ENCODE measurements around the gene ARHGAP15.

ARHGAP15 gene

GRCh38 chr2:143382573-143382972 is 253.4 kb downstream of the ARHGAP15 start:
- no peaks in the 10 kb centered on the region for H3K4me1 ChIP-seq (ENCODE audit: insufficient read depth, insufficient read length)
- no peaks in the 10 kb centered on the region for H3K27me3 ChIP-seq (ENCODE audit: insufficient read depth, insufficient read length)
- TF ChIP-seq ZNF274 (IDR thresholded peaks at IDR 0.05; ENCODE audit: low read depth, low read length) = no peak
- no peak for TF ChIP-seq SUZ12 (IDR thresholded peaks at IDR 0.05; ENCODE audit: extremely low read depth, insufficient read depth, insufficient read length)
- no peak for TF ChIP-seq YY1 (IDR thresholded peaks at IDR 0.05; ENCODE audit: insufficient read depth, insufficient read length)
- no peak for DNase-seq (ENCODE audit: low read depth, low spot score)
- H3K4me3 ChIP-seq (ENCODE audit: insufficient read length, low read depth) = no peak overlapping the region
- no peak overlapping the region for H3K9ac ChIP-seq (ENCODE audit: insufficient read length, low read depth)
- H3K36me3 ChIP-seq (ENCODE audit: insufficient read depth, insufficient read length, low read length) = no peaks in the 10 kb centered on the region
- no peaks in the 10 kb centered on the region for H3K9me3 ChIP-seq (ENCODE audit: insufficient read depth, low read length)

- H3K9ac ChIP-seq (ENCODE audit: insufficient read length, low read depth) = no peak overlapping the region
- H3K4me3 ChIP-seq (ENCODE audit: insufficient read length, low read depth) = no peak overlapping the region
- H3K27me3 ChIP-seq (ENCODE audit: insufficient read depth, insufficient read length) = no peaks in the 10 kb centered on the region
- DNase-seq (ENCODE audit: low read depth, low spot score) = no peak
- no peaks in the 10 kb centered on the region for H3K36me3 ChIP-seq (ENCODE audit: insufficient read depth, insufficient read length, low read length)
- TF ChIP-seq YY1 (IDR thresholded peaks at IDR 0.05; ENCODE audit: insufficient read depth, insufficient read length) (no peak), SUZ12 (IDR thresholded peaks at IDR 0.05; ENCODE audit: extremely low read depth, insufficient read depth, insufficient read length) (no peak), ZNF274 (IDR thresholded peaks at IDR 0.05; ENCODE audit: low read depth, low read length) (no peak)
- H3K9me3 ChIP-seq (ENCODE audit: insufficient read depth, low read length) = no peaks in the 10 kb centered on the region
- H3K4me1 ChIP-seq (ENCODE audit: insufficient read depth, insufficient read length) = no peaks in the 10 kb centered on the region
Observed at GRCh38 chr2:143383016-143383415, 253.8 kb downstream of the ARHGAP15 start.

DNA sequence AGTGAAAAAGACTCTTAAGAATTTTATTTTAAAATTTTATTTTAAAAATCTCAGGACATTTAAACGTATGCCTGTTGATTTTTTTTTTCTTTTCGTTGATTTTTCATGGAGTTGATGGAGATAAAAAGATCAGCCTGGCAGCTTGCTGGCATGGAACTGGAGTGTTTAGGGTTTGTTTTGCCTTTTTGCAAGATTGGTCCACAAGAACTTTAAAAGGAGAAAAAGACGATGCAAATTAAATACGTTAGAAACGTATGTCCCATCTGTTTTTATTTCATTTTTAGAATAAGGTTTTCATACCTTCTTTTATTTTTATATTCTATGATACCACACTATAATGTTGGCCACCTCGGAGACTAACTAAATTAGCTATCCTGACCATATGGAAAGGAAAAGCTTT is 254.9 kb downstream of the ARHGAP15 start:
- Histone ChIP-seq H3K4me3 (ENCODE audit: insufficient read length, low read depth) (no peak overlapping the region), H3K4me1 (ENCODE audit: insufficient read depth, insufficient read length) (no peaks in the 10 kb centered on the region), H3K36me3 (ENCODE audit: insufficient read depth, insufficient read length, low read length) (no peaks in the 10 kb centered on the region), H3K9ac (ENCODE audit: insufficient read length, low read depth) (no peak overlapping the region), H3K9me3 (ENCODE audit: insufficient read depth, low read length) (no peaks in the 10 kb centered on the region), H3K27me3 (ENCODE audit: insufficient read depth, insufficient read length) (no peaks in the 10 kb centered on the region)
- no peak for DNase-seq (ENCODE audit: low read depth, low spot score)
- TF ChIP-seq ZNF274 (IDR thresholded peaks at IDR 0.05; ENCODE audit: low read depth, low read length) (no peak), YY1 (IDR thresholded peaks at IDR 0.05; ENCODE audit: insufficient read depth, insufficient read length) (no peak), SUZ12 (IDR thresholded peaks at IDR 0.05; ENCODE audit: extremely low read depth, insufficient read depth, insufficient read length) (no peak)

GRCh38 chr2:143390171-143390570 is 261.0 kb downstream of the ARHGAP15 start:
- DNase-seq (ENCODE audit: low read depth, low spot score) = no peak
- no peaks in the 10 kb centered on the region for H3K36me3 ChIP-seq (ENCODE audit: insufficient read depth, insufficient read length, low read length)
- H3K4me3 ChIP-seq (ENCODE audit: insufficient read length, low read depth) = no peak overlapping the region
- no peaks in the 10 kb centered on the region for H3K9me3 ChIP-seq (ENCODE audit: insufficient read depth, low read length)
- no peaks in the 10 kb centered on the region for H3K4me1 ChIP-seq (ENCODE audit: insufficient read depth, insufficient read length)
- no peak overlapping the region for H3K9ac ChIP-seq (ENCODE audit: insufficient read length, low read depth)
- H3K27me3 ChIP-seq (ENCODE audit: insufficient read depth, insufficient read length) = no peaks in the 10 kb centered on the region
- no peak for TF ChIP-seq YY1 (IDR thresholded peaks at IDR 0.05; ENCODE audit: insufficient read depth, insufficient read length)
- no peak for TF ChIP-seq SUZ12 (IDR thresholded peaks at IDR 0.05; ENCODE audit: extremely low read depth, insufficient read depth, insufficient read length)
- TF ChIP-seq ZNF274 (IDR thresholded peaks at IDR 0.05; ENCODE audit: low read depth, low read length) = no peak

DNA sequence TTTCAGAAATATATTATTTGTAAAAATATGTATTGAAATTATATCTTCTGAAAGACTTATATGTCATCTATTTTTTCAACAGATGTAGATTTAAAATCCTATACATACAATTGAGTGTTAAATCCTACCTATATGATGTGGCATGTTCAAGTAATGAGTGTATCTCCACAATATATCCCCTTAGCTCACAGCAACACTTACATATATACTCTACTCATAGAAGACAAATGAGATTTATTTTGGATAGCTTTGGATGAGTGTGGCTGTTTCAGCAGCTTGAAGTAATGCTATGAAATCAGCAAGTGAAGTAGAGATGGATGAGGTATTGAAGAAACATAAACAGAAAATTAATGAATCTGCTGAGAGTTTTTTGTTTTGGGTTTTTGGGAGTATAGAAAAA is 263.1 kb downstream of the ARHGAP15 start:
- no peak overlapping the region for H3K9ac ChIP-seq (ENCODE audit: insufficient read length, low read depth)
- H3K36me3 ChIP-seq (ENCODE audit: insufficient read depth, insufficient read length, low read length) = no peaks in the 10 kb centered on the region
- H3K4me1 ChIP-seq (ENCODE audit: insufficient read depth, insufficient read length) = no peaks in the 10 kb centered on the region
- no peak for DNase-seq (ENCODE audit: low read depth, low spot score)
- no peaks in the 10 kb centered on the region for H3K27me3 ChIP-seq (ENCODE audit: insufficient read depth, insufficient read length)
- no peak overlapping the region for H3K4me3 ChIP-seq (ENCODE audit: insufficient read length, low read depth)
- TF ChIP-seq YY1 (IDR thresholded peaks at IDR 0.05; ENCODE audit: insufficient read depth, insufficient read length) (no peak), ZNF274 (IDR thresholded peaks at IDR 0.05; ENCODE audit: low read depth, low read length) (no peak), SUZ12 (IDR thresholded peaks at IDR 0.05; ENCODE audit: extremely low read depth, insufficient read depth, insufficient read length) (no peak)
- H3K9me3 ChIP-seq (ENCODE audit: insufficient read depth, low read length) = no peaks in the 10 kb centered on the region

DNA sequence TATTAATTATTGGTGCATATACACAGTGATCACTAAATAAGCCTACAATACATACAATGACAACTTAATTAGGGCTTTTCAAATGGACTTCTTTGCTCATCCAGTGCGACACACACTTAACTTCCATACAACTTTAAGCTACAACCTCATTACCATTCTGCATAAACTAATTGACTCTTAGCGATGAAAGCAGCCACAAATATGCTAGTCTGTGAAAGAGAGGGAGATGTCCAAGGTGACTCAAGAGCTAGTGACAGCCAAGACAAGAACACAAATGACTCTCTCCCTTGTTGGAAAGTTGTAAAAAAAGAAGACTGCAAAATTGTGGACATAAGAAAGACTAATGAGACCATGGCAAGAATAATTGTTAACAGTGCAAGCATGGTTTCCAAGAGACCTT is 264.8 kb downstream of the ARHGAP15 start:
- TF ChIP-seq ZNF274 (IDR thresholded peaks at IDR 0.05; ENCODE audit: low read depth, low read length) (no peak), SUZ12 (IDR thresholded peaks at IDR 0.05; ENCODE audit: extremely low read depth, insufficient read depth, insufficient read length) (no peak), YY1 (IDR thresholded peaks at IDR 0.05; ENCODE audit: insufficient read depth, insufficient read length) (no peak)
- no peak for DNase-seq (ENCODE audit: low read depth, low spot score)
- H3K36me3 ChIP-seq (ENCODE audit: insufficient read depth, insufficient read length, low read length) = no peaks in the 10 kb centered on the region
- no peaks in the 10 kb centered on the region for H3K4me1 ChIP-seq (ENCODE audit: insufficient read depth, insufficient read length)
- H3K4me3 ChIP-seq (ENCODE audit: insufficient read length, low read depth) = no peak overlapping the region
- no peaks in the 10 kb centered on the region for H3K27me3 ChIP-seq (ENCODE audit: insufficient read depth, insufficient read length)
- no peaks in the 10 kb centered on the region for H3K9me3 ChIP-seq (ENCODE audit: insufficient read depth, low read length)
- no peak overlapping the region for H3K9ac ChIP-seq (ENCODE audit: insufficient read length, low read depth)

DNA sequence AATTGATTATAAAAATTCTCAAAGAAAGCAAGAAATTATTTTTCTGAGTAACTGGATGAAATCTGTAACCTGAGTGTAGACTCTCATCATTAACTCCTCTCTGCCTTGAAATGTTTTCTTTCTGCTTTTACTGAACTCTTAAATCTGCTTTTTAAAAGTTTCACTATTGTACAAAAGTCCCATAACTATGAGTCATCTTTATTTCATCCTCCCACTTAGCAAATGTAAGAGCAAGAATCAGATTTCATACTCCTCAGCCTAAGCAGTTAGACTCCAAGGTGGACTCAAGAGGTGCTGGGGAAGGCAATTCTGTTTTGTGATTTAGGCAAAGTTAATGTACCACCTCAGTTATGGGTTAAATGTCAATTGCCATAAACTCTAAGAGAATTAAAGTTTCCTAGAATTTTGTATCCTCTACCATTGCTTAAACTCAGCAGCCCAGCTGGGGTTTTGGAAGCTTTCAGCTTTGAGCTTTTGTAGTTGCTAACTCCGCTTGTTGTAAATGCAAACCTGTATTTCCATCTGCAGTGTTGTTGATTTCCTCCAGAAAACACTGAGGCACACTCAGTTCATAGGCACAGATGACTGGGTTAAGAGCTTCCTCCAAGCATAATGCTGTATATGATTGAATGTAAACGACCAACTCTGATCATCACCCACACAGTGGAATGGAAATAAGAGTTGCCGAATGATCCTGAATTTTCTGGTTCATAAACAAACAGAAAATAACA is 268.8 kb downstream of the ARHGAP15 start:
- no peak overlapping the region for H3K9ac ChIP-seq (ENCODE audit: insufficient read length, low read depth)
- no peak for DNase-seq (ENCODE audit: low read depth, low spot score)
- no peaks in the 10 kb centered on the region for H3K27me3 ChIP-seq (ENCODE audit: insufficient read depth, insufficient read length)
- H3K9me3 ChIP-seq (ENCODE audit: insufficient read depth, low read length) = no peaks in the 10 kb centered on the region
- TF ChIP-seq ZNF274 (IDR thresholded peaks at IDR 0.05; ENCODE audit: low read depth, low read length) (no peak), YY1 (IDR thresholded peaks at IDR 0.05; ENCODE audit: insufficient read depth, insufficient read length) (no peak), SUZ12 (IDR thresholded peaks at IDR 0.05; ENCODE audit: extremely low read depth, insufficient read depth, insufficient read length) (no peak)
- no peaks in the 10 kb centered on the region for H3K36me3 ChIP-seq (ENCODE audit: insufficient read depth, insufficient read length, low read length)
- H3K4me3 ChIP-seq (ENCODE audit: insufficient read length, low read depth) = no peak overlapping the region
- H3K4me1 ChIP-seq (ENCODE audit: insufficient read depth, insufficient read length) = no peaks in the 10 kb centered on the region

Measured in NT2/D1 (cell line).